Mesenteric fat pad (tissue), 1 donor: ENCODE results near the gene MAPKAPK5. TPM values are rescaled to one million over a fixed set of nuclear protein-coding genes. Genes with fewer than 3 reads are reported as not detected.
"Not testable (repeated sequence)": the region's sequence is repeated elsewhere in the genome, so short reads cannot be mapped to it uniquely, and the experiment has no call there.

Experiments used
- DNase-seq: peaks from one replicate; pipeline ENCODE4 v3.0.0-alpha.2; 2020; ENCODE audit warnings: low spot score
- total RNA-seq: library from RNA; stranded (reverse); fragmentation: NEBNext Ultra II Directional; extraction: Animal tissue kit (Norgen Biotek cat#: 25700); gene quantifications from one replicate; pipeline ENCODE4 v1.2.1, GENCODE V29; 2021
- donor health status: DM: yes; HTN: yes; CAD: no.

The MAPKAPK5 gene
- total RNA-seq, 1 donor from 2014 or later: 43.5 TPM

GRCh38 chr12:111873113-111873512, 31.1 kb downstream of the MAPKAPK5 start:
- no peak for DNase-seq

GRCh38 chr12:111881716-111882115, 39.7 kb downstream of the MAPKAPK5 start:
- no peak for DNase-seq

- no peak for DNase-seq
These were observed 44.9 kb downstream of the MAPKAPK5 start for GRCh38 chr12:111886662-111887545.

- no peak for DNase-seq
These were observed 46.1 kb downstream of the MAPKAPK5 start for GRCh38 chr12:111887926-111888745.

- DNase-seq: no peak
These were observed 51.3 kb downstream of the MAPKAPK5 start for GRCh38 chr12:111893287-111893686.

GRCh38 chr12:111894556-111894955, 52.5 kb downstream of the MAPKAPK5 start:
- DNase-seq: no peak

GRCh38 chr12:111901182-111901581, 59.2 kb downstream of the MAPKAPK5 start:
- no peak for DNase-seq

- no peak for DNase-seq
These were observed 62.5 kb downstream of the MAPKAPK5 start for GRCh38 chr12:111904446-111904975.

GRCh38 chr12:111905502-111905901, 63.5 kb downstream of the MAPKAPK5 start:
- no peak for DNase-seq

- DNase-seq: no peak
These were observed 65.7 kb downstream of the MAPKAPK5 start for GRCh38 chr12:111907740-111908139.

GRCh38 chr12:111925171-111925570, 83.1 kb downstream of the MAPKAPK5 start:
- DNase-seq: no peak

- no peak for DNase-seq
These were observed 84.6 kb downstream of the MAPKAPK5 start for GRCh38 chr12:111926631-111927030.

- DNase-seq: no peak
These were observed 85.3 kb downstream of the MAPKAPK5 start for GRCh38 chr12:111927346-111927745.

- no peak for DNase-seq
These were observed 90.2 kb downstream of the MAPKAPK5 start for GRCh38 chr12:111932241-111932640.

GRCh38 chr12:111936869-111937268, 94.8 kb downstream of the MAPKAPK5 start:
- no peak for DNase-seq

- DNase-seq: no peak
These were observed 95.4 kb downstream of the MAPKAPK5 start for GRCh38 chr12:111937429-111937828.

- no peak for DNase-seq
These were observed 100.5 kb downstream of the MAPKAPK5 start for GRCh38 chr12:111942557-111942956.

- DNase-seq: no peak
These were observed 101.9 kb downstream of the MAPKAPK5 start for GRCh38 chr12:111943929-111944328.

- DNase-seq: not testable (repeated sequence)
These were observed 109.1 kb downstream of the MAPKAPK5 start for GRCh38 chr12:111950961-111951676.
